Heart left ventricle (tissue), 16 donors: ENCODE results near the gene TMEM232. TPM values are rescaled to one million over a fixed set of nuclear protein-coding genes. Genes with fewer than 3 reads are reported as not detected.

Experiments
- ATAC-seq, 4 donors: fragments of 200-7000 bp; cut with Tn5 transposase; one replicate each; pipeline ENCODE4 v1.9.1; 2020 to 2022; ENCODE audit warnings: moderate library complexity in 4 of 4, mild to moderate bottlenecking in 3 of 4, moderate number of reproducible peaks in 1 of 4
- DNase-seq, 5 donors: peaks; one replicate each; pipeline ENCODE4 v3.0.0-alpha.2; 2020
- H3K27ac ChIP-seq, 12 donors: fragments of 200-600 bp; sonication (generic) in 4 of 12; one replicate each; pipeline versions ENCODE4 v1.5.0 to v1.8.0; 2016 to 2022; ENCODE audit warnings: mild to moderate bottlenecking in 2 of 12
- H3K27me3 ChIP-seq, 9 donors: fragments of 200-600 bp; sonication (generic) in 2 of 9; one replicate each; pipeline versions ENCODE4 v1.5.1 to v1.8.0; 2016 to 2022; ENCODE audit warnings: mild to moderate bottlenecking in 3 of 9
- H3K36me3 ChIP-seq, 9 donors: fragments of 200-600 bp; sonication (generic) in 2 of 9; one replicate each; pipeline versions ENCODE4 v1.5.0 to v1.8.0; 2018 to 2022; ENCODE audit warnings: mild to moderate bottlenecking in 2 of 9
- H3K4me1 ChIP-seq, 12 donors: fragments of 200-600 bp; sonication (generic) in 4 of 12; one replicate each; pipeline versions ENCODE4 v1.5.0 to v1.8.0; 2016 to 2022; ENCODE audit warnings: mild to moderate bottlenecking in 3 of 12
- H3K4me3 ChIP-seq, 12 donors: fragments of 200-600 bp; sonication (generic) in 4 of 12; one replicate each; pipeline versions ENCODE4 v1.5.0 to v1.8.0; 2017 to 2022; ENCODE audit warnings: mild to moderate bottlenecking in 9 of 12, moderate library complexity in 4 of 12
- H3K9me3 ChIP-seq, 12 donors: fragments of 200-600 bp; sonication (generic) in 4 of 12; one replicate each; pipeline versions ENCODE4 v1.5.0 to v1.8.0; 2016 to 2022; ENCODE audit warnings: mild to moderate bottlenecking in 1 of 12
- POLR2A ChIP-seq, 2 donors: fragments of 450-650 bp; IDR thresholded peaks; one replicate each; pipeline ENCODE4 v1.6.1; 2017; ENCODE audit warnings: antibody characterized with exemption in 2 of 2, mild to moderate bottlenecking in 2 of 2, moderate library complexity in 2 of 2
- WGBS, 4 donors: extraction: QIAGEN DNeasy Blood & Tissue Kit in 2 of 4; methylation state at CpG; one replicate each; pipeline versions ENCODE4 v1.1.5 to v1.1.7; 2013 to 2018; 5-methylcytosine and 5-hydroxymethylcytosine counted together
- intact Hi-C, 10 donors: fragments of 100-400 bp; cut with DNase I; formaldehyde crosslinking; loops; one replicate each; pipeline versions ENCODE4 v1.11.1 to v1.14.2; 2022
- polyA plus RNA-seq, 2 donors: library from polyadenylated mRNA; stranded (reverse); fragments of 200-250 nt; gene quantifications; one replicate each; pipeline ENCODE4 v1.2.3, GENCODE V29; 2013
- total RNA-seq, 9 donors: library from RNA; depleted of rRNA in 2 of 9; stranded (reverse); fragments of >200 nt in 2 of 9; fragmentation: NEBNext Ultra II Directional in 3 of 9; extraction: Animal tissue kit (Norgen Biotek cat#: 25700) in 3 of 9; gene quantifications; one replicate each; pipeline versions ENCODE4 v1.1.0 to v1.2.4, GENCODE V29; 2016 to 2023
- TF ChIP-seq, protein P1 (sequence below), 12 donors: fragments of 200-600 bp; sonication (generic) in 4 of 12; IDR thresholded peaks; one replicate each; pipeline versions ENCODE4 v1.5.0 to v1.8.0; 2018 to 2022; ENCODE audit warnings: antibody characterized with exemption in 12 of 12, mild to moderate bottlenecking in 5 of 12
- donor health status: ischemic (EF 13 %, LVEDD 7.1; RV severe dilation, severe dysfunction).
- donor health status: healthy with polysubstance abuse.
- donor health status: DM: no; HTN: yes; CAD: no.
- donor health status: DM: no; HTN: no; CAD: no.
- donor health status: ischemic (EF 25% LVEDD 6.9; RV normal size, moderate dysfunction).
- donor health status: ischemic (EF 25% LVEDD 5.7; RV mildly dilated, moderate dysfunction).
- donor health status: healthy.
- donor health status: DM: yes; HTN: yes; CAD: no.
- donor health status: ischemic (EF 35%, LVEDD 5.7; RV mildly dilated, moderate dysfunction).
- donor health status: nonischemic (EF 11% LVEDD 7.7; RV severe dilation, severe dysfunction).
- donor health status: DM: yes; HTN: yes; CAD: no.
- donor health status: PGD.
- donor health status: ischemic (EF 29% LVEDD 5.4; RV normal size, mild dysfunction).
- donor health status: nonischemic (EF 23%, LVEDD 6.1; RV moderate dilation, normal function).

The TMEM232 gene
- total and polyA plus RNA-seq, 11 donors, result 0.30 to 5.6 (median 2.5) TPM; not detected in 1

DNA sequence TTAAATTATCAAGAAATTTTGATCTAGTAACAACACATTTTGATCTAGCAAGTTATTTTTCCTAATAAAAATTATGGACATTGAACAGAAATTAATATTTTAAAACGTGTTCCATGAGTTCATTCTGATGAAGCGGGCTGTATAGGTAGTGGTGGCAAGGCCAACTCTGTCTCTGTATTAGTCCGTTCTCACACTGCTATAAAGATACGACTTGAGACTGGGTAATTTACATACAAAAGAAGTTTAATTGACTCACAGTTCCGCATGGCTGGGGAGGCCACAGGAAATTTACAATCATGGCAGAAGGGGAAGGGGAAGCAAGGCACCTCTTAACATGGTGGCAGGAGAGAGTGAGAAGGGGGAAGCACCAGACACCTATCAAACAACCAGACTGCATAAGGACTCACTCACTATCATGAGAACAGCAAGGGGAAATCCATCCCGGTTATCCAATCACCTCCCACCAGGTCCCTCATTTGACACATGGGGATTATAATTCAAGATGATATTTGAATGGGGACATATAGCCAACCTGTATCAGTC lies 61.2 kb downstream of the TMEM232 start:
- intact Hi-C loops, result no loop called here
- H3K36me3 ChIP-seq, result no peaks in the 10 kb centered on the region
- no peak overlapping the region for H3K4me3 ChIP-seq
- TF ChIP-seq POLR2A (IDR thresholded peaks at IDR 0.05), result no peak
- TF ChIP-seq, protein P1, sequence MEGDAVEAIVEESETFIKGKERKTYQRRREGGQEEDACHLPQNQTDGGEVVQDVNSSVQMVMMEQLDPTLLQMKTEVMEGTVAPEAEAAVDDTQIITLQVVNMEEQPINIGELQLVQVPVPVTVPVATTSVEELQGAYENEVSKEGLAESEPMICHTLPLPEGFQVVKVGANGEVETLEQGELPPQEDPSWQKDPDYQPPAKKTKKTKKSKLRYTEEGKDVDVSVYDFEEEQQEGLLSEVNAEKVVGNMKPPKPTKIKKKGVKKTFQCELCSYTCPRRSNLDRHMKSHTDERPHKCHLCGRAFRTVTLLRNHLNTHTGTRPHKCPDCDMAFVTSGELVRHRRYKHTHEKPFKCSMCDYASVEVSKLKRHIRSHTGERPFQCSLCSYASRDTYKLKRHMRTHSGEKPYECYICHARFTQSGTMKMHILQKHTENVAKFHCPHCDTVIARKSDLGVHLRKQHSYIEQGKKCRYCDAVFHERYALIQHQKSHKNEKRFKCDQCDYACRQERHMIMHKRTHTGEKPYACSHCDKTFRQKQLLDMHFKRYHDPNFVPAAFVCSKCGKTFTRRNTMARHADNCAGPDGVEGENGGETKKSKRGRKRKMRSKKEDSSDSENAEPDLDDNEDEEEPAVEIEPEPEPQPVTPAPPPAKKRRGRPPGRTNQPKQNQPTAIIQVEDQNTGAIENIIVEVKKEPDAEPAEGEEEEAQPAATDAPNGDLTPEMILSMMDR (IDR thresholded peaks at IDR 0.05), result no peak
- no peak for DNase-seq
- no peaks in the 10 kb centered on the region for H3K4me1 ChIP-seq
- no peak overlapping the region for H3K27ac ChIP-seq
- ATAC-seq, result no peak
- WGBS, 4 donors, result 65 to 78% (median 72%) methylated on average over 6 of the region's 6 CpGs
- H3K9me3 ChIP-seq, result no peaks in the 10 kb centered on the region
- no peaks in the 10 kb centered on the region for H3K27me3 ChIP-seq

- Histone ChIP-seq H3K4me1 (no peaks in the 10 kb centered on the region), H3K9me3 (no peaks in the 10 kb centered on the region), H3K4me3 (no peak overlapping the region), H3K27me3 (no peaks in the 10 kb centered on the region), H3K36me3 (no peaks in the 10 kb centered on the region), H3K27ac (no peak overlapping the region)
- intact Hi-C loops, result no loop called here
- DNase-seq (no peak), ATAC-seq (no peak)
- 87 to 94% (median 91%) methylated on average over 1 of the region's 1 CpG for WGBS, 4 donors
- no peak for TF ChIP-seq POLR2A (IDR thresholded peaks at IDR 0.05)
- TF ChIP-seq, protein P1 (IDR thresholded peaks at IDR 0.05), result no peak
Measured at GRCh38 chr5:110663525-110663924, 62.9 kb downstream of the TMEM232 start.

GRCh38 chr5:110658006-110658405 lies 68.5 kb downstream of the TMEM232 start:
- Histone ChIP-seq H3K27me3 (no peaks in the 10 kb centered on the region), H3K4me3 (no peak overlapping the region), H3K4me1 (no peaks in the 10 kb centered on the region), H3K36me3 (no peaks in the 10 kb centered on the region), H3K9me3 (no peaks in the 10 kb centered on the region), H3K27ac (no peak overlapping the region)
- 74 to 84% (median 82%) methylated on average over 5 of the region's 5 CpGs for WGBS, 4 donors
- intact Hi-C loops, result no loop called here
- DNase-seq, result no peak
- TF ChIP-seq POLR2A (IDR thresholded peaks at IDR 0.05), result no peak
- TF ChIP-seq, protein P1 (IDR thresholded peaks at IDR 0.05), result no peak
- no peak for ATAC-seq

DNA sequence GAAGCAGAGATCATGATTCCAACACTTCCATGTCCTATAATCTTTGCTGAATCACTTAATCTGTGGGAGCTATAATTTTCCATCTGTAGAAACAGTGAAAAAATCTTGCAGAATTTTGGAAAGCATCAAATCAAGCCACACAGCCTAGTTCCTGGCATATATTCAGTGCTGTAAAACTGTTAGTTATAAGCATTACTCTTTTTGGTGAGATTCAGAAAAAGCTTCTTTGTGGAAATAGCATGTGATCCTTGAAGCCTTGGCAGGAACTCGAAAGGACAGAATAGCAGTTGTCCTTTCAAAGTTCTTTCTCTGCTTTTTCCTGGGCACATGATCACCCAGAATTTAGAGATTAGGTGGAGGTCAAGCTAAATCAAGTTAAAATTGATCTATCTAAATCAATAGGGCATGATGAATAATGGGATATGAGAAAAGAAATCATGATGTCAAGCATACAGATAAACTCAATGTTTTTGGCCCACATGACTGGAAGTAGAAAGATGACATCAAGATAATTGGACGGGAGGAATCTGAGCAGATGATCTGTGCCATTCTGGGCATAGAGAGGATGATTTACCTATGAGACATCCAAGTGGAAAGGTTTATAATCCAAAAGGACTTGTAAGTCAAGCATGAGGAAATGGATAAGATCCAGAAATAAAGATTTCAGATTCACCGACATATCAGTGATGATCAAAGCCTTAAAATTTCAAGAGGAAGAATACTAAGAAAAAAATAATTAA lies 73.1 kb downstream of the TMEM232 start:
- DNase-seq (no peak), ATAC-seq (no peak)
- H3K4me1 ChIP-seq, result no peaks in the 10 kb centered on the region
- TF ChIP-seq, protein P1 (IDR thresholded peaks at IDR 0.05), result no peak
- TF ChIP-seq POLR2A (IDR thresholded peaks at IDR 0.05), result no peak
- no peaks in the 10 kb centered on the region for H3K27me3 ChIP-seq
- 78 to 84% (median 80%) methylated on average over 3 of the region's 3 CpGs for WGBS, 4 donors
- H3K36me3 ChIP-seq, result no peaks in the 10 kb centered on the region
- no peak overlapping the region for H3K27ac ChIP-seq
- no peak overlapping the region for H3K4me3 ChIP-seq
- intact Hi-C loops, result no loop called here
- H3K9me3 ChIP-seq, result no peaks in the 10 kb centered on the region
